Measurements from ENCODE around the gene EXOC2.

EXOC2 gene

DNA sequence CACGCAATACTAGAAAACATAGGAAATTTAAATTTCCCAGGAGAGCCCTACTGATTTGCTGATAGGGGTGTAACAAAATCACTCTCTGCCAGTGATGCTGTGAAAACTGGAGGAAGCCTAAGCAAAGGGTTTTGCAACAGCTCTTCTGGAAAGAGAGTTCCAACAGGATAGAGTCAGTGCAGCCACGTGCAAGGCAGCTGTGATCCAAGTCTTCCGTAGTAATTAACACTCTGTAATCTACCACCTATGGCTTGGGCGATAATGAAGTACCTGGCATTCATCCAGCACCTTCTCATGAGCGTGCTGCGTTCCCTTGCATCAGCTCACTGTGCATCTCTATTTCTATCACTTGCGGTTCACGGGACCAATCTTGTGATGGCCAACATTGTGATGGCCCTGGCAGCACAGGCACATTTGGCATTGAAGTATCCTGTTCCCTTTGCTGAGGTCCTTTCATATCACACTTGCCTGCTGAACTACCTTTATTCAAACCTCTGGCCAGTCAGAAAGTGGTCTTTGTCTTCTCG lies 253.2 kb downstream of the EXOC2 start:
- no peak overlapping the region for H3K4me3 ChIP-seq (ENCODE audit: low read depth, low read length)
- TF ChIP-seq, protein P1, sequence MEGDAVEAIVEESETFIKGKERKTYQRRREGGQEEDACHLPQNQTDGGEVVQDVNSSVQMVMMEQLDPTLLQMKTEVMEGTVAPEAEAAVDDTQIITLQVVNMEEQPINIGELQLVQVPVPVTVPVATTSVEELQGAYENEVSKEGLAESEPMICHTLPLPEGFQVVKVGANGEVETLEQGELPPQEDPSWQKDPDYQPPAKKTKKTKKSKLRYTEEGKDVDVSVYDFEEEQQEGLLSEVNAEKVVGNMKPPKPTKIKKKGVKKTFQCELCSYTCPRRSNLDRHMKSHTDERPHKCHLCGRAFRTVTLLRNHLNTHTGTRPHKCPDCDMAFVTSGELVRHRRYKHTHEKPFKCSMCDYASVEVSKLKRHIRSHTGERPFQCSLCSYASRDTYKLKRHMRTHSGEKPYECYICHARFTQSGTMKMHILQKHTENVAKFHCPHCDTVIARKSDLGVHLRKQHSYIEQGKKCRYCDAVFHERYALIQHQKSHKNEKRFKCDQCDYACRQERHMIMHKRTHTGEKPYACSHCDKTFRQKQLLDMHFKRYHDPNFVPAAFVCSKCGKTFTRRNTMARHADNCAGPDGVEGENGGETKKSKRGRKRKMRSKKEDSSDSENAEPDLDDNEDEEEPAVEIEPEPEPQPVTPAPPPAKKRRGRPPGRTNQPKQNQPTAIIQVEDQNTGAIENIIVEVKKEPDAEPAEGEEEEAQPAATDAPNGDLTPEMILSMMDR (IDR thresholded peaks at IDR 0.05; ENCODE audit: low read depth, low read length): no peak

DNA sequence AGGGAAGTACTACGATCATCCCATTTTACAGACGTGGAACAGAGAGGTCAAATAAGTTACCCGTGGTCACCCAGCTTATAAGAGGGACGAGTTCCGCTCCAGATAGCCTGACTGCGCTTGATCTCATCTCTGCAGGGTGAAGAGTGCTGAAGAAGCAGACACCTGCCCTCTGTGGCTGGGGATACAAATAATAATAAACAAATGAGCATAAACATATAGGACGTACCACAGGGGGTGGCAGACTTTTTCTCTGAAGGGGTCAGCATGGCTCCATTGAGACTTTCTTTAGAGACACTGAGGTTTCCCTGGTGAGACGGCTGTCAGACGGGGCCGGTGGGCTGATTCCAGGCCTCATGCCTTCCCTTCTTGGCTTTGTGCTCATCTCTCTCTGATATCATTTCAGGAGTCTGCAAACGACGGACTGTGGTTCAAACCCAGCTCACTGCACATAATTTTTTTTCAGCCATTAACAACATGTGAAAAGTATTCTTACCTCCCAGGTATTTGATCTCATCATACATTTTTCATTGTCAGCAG lies 254.2 kb downstream of the EXOC2 start:
- H3K4me3 ChIP-seq (ENCODE audit: low read depth, low read length): no peak overlapping the region
- TF ChIP-seq, protein P1 (IDR thresholded peaks at IDR 0.05; ENCODE audit: low read depth, low read length): no peak

DNA sequence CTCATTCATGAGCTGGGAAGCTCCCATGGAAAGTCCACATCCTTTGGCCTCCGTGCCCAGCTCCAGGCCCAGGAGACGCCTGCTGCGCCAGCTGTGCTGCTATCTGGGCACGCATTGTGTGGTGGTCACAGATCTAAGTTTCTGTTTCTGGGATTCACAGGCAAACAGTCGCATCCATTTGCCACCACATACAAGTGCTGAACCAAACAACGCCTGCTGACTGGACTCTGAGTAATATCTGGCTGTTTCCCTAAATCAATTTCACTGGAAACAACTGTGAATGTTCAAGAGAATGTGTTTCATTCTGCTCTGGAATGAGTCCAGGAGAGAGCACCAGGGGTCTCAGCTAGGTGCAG lies 255.9 kb downstream of the EXOC2 start:
- no peak overlapping the region for H3K4me3 ChIP-seq (ENCODE audit: low read depth, low read length)

DNA sequence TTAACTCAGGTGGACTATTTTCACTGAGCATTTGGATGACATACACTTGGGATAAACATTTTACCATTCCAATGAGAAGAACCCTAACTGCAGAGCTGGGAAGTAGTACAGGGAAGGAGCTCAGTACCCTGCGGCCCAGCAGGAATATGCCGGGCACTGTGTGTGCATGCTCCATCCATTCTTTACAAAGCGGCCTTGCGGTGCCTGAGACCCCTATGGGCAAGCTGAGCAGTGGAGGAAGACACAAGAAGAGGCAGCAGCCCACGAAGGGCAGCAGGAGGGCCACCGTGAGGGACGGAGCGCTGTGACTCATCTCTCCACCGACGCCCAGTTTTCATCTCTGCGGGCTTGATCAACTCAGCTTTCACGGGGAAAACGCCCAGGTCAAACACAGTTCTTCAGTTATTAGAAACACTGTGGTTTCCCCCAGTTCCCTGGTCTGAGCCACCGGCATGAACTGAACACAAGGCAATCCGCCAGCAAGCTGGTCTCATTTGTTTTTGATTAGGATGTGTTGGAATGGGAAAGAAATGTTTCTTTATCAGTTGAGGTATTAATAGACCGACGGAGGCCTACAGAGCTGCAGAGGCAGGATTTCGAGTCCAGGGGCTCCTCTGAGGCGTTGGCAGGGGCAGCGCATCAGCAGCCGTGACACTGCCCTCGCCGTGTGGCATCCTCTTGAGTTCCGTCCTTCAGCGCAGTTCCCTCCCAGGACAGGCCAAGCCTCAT lies 256.5 kb downstream of the EXOC2 start:
- TF ChIP-seq, protein P1 (IDR thresholded peaks at IDR 0.05; ENCODE audit: low read depth, low read length): no peak
- H3K4me3 ChIP-seq (ENCODE audit: low read depth, low read length): no peak overlapping the region

More for the DNA sequence above, 255.9 kb downstream of the EXOC2 start:
- TF ChIP-seq, protein P1 (IDR thresholded peaks at IDR 0.05; ENCODE audit: low read depth, low read length): no peak

DNA sequence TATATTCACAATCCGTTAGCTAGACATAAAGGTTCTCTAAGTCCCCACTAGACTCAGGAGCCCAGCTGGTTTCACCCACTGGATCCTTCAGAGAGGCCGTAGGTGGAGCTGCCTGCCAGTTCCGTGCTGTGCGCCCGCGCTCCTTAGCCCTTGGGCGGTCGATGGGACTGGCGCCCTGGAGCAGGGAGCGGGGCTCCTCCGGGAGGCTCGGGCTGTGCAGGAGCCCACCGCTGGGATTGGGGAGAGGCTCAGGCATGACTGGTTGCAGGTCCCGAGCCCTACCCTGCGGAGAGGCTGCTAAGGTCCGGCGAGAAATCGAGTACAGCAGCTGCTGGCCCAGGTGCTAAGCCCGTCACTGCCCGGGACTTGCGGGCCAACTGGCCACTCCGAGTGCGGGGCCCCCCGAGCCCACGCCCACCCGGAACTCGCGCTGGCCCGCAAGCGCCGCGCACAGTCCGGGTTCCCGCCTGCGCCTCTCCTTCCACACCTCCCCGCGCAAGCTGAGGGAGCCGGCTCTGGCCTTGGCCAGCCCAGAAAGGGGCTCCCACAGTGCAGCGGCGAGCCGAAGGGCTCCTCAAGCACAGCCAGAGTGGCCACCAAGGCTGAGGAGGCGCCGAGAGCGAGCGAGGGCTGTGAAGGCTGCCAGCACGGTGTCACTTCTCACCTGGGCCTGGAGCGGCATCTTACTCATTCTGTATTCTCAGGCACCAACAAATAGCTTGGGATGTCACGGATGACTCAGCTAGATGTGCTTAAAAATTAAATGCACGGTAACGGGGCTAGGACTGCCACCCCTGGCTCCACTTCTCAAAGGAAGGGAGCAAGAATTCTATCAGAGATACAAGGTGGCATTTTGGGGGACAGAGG lies 257.3 kb downstream of the EXOC2 start:
- no peak overlapping the region for H3K4me3 ChIP-seq (ENCODE audit: low read depth, low read length)
- TF ChIP-seq, protein P1 (IDR thresholded peaks at IDR 0.05; ENCODE audit: low read depth, low read length): no peak

All from WI38 (cell line).